IPS DF 4.7 (cell line): ENCODE data around the gene DDX42.

Experiments
- DNase-seq: peaks from one replicate; pipeline ENCODE4 v3.0.0-alpha.2; 2013; ENCODE audit warnings: low spot score; ENCODE audit errors: extremely low read depth

Gene DDX42, protein sequence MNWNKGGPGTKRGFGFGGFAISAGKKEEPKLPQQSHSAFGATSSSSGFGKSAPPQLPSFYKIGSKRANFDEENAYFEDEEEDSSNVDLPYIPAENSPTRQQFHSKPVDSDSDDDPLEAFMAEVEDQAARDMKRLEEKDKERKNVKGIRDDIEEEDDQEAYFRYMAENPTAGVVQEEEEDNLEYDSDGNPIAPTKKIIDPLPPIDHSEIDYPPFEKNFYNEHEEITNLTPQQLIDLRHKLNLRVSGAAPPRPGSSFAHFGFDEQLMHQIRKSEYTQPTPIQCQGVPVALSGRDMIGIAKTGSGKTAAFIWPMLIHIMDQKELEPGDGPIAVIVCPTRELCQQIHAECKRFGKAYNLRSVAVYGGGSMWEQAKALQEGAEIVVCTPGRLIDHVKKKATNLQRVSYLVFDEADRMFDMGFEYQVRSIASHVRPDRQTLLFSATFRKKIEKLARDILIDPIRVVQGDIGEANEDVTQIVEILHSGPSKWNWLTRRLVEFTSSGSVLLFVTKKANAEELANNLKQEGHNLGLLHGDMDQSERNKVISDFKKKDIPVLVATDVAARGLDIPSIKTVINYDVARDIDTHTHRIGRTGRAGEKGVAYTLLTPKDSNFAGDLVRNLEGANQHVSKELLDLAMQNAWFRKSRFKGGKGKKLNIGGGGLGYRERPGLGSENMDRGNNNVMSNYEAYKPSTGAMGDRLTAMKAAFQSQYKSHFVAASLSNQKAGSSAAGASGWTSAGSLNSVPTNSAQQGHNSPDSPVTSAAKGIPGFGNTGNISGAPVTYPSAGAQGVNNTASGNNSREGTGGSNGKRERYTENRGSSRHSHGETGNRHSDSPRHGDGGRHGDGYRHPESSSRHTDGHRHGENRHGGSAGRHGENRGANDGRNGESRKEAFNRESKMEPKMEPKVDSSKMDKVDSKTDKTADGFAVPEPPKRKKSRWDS

DNA sequence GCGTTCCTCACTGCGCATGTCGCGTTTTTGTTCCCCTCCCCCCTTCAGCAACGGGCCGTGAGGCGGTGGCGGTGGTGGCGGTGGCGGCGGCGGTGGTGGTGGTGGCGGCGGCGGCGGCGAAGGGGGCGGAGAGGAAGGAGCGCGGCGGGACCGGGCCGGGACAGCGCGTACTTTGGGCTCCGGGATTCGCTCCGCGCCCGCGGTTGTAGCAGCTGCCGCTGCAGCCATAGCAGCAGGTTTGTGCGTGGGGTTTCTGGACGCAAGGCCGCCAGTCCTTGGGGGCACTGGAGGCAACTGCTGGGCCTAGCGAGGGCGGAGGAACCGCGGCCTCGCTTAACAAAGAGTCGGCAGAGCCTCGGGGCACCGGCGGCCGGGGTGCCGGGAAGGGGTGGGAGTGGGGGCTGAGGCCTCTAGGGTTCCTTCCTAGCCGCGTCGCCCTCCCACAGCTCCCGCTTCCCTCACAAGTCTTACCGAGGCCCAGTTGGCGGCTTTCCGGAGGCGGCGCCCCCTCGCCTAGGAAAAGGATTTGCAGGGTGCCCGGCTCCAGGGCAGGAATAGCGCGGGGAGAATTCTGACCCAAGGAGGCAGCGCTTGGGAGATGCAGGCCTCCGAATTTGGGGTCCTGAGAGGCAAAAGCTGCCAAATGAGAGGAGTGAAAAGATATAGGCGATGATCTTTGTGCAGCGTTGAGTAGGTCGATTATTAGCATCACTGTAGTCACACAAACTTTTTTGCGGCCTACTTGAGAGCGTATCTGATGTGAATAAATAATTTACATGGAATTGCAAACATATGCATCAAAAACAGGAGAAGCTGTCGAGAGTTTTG lies at the start of gene DDX42:
TSS of gene DDX42 (plus strand) at position 30 of the 828 bp plus-strand sequence. CDS start 12,880 bp downstream, outside the sequence.
- DNase-seq = no peak

DNA sequence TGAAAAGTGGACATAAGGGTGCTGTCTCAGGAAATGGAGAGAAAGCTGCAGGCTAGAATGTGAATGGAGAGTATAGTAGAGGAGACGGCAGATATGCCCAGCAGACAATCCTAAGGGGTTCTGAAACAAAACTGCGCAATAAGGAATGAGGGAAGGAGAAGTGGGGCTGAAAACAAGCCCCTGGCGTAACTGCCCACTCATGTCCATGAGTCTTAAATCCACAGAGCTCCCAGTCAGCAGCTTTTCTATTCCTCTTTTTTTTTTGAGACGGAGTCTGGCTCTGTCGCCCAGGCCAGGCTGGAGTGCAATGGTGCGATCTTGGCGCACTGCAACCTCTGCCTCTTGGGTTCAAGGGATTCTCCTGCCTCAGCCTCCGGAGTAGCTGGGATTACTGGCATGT lies 38.3 kb upstream of the DDX42 start:
- no peak for DNase-seq

DNA sequence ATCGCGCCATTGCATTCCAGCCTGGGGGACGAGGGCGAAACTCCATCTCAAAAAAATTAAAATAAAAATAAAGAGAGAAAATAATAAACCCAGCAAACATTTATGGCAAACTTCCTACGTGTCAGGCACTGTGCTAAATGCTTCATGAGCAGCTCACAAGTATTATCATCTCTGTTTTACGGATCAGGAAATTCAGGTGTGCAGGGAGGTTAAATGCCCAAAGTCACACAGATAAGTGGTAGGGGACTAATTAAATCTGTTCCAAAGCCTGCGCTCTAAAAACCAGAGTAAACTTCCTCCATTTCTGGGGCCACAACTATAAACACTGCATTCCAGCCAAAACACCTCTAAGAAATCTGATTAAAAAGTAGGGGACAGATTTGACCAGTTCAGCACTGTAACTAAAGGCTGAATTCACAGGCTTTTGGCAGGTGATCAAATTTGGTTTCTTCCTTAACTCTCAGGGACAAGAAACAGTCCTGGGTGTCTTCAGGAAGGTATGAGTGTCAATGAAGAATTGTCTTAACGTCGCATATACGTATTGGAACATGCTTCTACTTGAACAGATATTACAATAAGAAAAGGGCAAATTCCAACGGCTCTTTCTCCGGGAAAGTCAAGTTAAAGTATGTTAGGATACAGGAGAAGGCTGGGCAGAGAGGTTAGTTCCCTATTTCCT lies 33.4 kb upstream of the DDX42 start:
- no peak for DNase-seq

DNA sequence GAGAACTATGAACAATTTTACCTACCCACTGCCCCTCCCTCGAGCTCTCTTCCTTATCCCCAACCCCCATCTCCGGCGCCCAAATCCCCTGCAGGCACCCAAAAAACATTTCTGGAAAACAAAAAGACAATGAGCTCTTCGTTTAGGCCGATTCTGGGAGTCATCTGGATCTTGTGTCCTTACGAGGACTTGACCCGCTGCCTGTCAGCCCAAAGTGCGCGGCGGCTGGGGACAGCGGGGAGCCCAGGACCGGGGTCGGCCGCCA lies 32.9 kb upstream of the DDX42 start:
- no peak for DNase-seq

DNA sequence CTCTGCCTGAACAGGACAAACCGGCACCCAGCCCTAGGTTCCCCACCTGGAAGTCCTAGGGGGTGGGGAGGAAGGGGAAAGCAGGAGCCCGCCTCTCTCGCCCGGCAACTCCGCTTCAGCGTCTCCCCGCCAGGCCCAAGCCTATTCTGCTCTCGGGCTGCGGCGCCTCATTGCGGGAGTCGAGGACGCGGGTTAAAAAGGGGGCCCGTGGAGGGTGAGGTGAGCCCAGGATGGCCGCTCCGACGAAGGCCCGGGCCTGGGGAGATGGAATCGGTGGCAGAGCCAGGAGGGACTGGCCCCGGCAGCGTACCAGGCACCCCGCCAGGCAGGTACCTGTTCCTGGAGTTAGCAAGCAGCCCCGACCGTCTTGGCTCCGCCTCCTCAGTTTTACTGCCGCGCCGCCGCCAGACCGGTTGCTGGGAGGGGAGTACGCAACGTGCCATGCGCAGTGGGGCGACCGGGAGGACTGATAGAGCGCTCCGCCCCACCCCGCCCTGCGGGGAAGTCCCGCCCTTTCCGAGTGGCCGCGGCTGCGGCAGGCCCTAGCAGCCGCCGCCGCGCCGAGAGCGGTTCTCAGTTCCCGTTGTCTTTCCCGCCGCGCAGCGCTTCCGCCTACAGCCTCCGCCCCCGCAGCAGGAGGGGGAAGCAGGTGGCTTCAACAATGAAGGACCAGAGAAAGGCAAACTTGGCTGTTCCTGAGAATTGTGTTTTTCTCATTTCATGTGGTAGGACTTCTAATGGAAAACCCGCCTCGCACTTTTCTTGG lies 32.4 kb upstream of the DDX42 start, which contains the start of gene STRADA:
TSS of gene STRADA (minus strand) at position 392 of the 766 bp plus-strand sequence. CDS start 13,430 bp downstream, outside the sequence.
- DNase-seq = peak; percentile 83

DNA sequence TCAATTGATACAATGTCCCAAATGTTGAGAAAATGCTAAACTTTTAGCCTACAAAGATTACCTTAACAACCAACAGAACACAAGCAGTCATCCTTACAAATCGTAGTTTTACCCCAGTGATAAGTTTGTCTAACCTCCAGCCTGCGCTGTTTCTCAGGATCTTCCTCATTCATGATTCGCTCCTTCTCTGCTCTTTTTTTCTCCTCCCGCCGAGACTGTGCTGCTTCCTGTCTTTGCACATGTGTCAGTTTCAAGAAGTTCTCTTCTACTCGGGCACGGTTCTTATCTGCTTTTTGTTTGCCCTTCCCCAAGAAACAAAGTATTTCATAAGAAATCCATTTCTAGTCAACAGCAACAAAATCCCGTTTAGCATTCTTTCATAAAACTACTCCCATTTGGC lies 22.2 kb upstream of the DDX42 start:
- DNase-seq = no peak

DNA sequence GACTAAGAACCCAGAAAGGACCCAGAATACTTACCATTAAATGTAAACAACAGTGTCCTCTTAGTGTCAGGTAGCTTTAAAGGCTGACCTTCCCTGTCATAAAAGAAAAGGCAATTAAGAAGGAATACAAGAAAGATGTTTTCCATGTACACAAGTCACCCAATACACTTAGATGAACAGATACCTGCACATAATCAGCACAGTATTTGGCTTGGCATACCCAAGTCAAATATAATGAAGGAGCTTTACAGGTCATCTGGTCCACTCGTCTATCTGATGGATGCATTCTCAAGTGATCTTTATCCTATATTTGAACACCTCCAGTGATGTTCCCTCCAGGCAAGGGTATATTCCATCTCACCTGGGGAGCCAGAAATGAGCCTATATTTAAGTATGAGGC lies 21.3 kb upstream of the DDX42 start:
- DNase-seq = no peak

DNA sequence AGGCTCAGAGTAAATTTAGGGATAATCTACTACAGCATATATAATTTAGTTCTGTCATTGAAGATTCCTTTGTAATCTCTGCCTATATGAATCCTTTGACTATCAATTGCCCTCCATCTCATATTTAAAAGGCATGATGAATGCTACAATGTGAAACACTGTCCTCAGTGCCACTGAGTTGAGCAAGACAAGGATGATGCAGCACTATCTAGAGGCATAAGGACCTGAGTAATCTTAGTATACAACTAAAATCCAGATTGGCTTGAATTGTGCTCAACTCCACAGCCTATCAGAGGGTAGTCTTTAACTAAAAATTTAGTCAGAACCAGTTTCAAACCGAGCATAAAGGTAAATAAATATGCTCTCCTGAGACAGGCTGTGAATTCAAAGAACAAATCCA lies 20.8 kb upstream of the DDX42 start:
- no peak for DNase-seq

DNA sequence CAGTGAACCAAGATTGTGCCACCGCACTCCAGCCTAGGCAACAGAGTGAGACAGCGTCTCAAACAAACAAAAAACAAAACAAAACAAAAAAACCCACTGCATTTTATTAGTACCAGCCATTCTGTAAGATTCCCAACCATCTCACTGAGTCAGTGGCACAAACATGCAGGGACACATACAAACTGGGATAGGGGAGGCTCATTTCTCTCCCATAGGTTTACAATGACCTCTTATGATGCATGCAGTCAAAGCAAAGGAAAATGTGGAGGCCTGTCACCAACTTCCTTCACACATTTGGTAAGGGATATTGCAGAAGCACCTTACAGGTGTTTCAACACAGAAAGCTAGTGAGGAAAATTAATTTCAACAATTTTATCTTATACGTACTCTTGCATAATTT lies 19.9 kb upstream of the DDX42 start:
- no peak for DNase-seq

DNA sequence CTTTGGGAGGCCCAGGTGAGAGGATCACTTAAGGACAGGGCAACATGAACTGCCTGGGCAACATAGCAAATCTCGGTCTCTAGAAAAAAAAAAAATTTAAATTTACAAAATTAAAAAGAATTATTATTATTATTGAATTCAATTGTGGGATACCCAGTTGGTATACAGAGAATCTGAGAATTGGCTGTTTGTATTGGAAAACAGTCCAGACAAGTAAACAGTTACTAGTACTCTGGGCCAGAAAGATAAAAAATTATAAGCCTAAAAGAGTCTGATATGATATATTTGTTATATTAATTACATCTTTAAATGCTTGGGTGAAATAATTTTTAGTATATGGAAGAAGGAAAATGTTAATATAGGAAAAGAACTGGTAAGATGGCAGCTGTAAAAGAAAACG lies 15.5 kb upstream of the DDX42 start:
- DNase-seq = no peak

DNA sequence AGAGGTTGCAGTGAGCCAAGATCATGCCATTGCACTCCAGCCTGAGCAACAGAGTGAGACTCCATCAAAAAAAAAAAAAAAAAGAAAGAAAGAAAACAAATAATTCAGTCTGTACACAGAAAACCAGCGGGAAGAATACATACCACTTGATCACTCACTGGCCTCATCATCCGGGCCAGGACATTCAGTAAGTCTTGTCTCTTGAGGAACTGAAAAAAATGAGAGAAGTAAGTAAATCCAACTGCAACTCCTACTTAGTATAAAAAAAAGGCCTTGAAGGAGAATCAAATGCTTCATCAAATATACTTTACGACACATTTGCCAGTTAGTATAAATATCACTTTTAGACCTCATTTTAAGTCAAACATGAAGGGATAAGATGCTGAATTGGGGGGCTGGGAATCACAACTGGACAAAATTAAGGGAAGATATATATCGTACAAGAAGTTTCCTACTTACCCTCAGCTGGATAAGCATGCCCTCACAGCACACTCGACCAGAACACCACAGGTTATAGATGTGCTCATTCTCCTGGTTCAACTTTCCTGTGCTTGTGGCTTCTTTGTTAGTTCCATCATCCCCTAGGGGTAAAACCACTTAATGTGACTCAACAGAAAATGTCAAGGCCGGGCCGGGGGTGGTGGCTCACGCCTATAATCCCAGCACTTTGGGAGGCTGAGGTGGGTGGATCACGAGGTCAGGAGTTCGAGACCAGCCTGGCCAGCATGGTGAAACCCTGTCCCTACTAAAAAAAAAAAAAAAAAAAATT lies 13.0 kb upstream of the DDX42 start:
- no peak for DNase-seq

DNA sequence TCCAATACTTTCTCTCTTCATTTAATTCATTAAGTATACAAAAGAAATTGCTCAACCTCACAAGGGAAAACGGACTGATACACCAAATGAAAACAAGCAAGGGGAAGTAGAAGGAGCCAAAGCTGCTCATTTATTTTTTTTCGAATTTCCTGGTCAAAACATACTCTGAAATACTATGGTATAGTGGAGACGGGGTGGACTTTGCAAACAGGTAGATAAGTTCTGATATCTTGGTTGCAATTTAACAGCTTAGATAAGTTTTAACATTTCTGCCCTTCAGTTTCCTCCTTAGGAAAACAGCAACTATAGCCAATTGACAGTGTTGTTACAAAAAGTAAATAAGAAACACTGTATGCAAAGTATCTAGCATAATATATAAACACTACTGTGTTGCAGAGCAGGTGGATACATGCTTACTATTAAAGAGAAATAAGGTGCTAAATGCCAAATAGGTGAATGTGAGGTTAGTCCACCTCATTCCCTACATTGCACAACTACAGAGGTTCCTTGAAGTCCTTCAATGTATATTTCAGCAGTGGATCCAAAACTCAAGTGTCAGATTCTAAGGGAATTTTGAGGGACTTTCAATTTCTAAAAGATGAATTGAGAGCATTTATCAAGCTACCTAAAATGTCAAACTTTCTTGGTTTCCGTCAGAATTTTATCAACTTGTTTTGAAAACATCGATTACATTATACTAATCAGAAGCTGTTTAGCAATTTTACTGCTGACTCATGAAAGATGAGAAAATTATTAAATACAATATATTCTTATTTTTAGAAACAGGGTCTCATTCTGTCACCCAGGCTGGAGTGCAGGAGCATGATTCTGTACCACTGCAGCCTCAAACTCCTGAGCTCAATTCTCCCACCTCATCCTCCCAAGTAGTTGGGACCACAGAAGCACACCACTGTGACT lies 11.6 kb upstream of the DDX42 start:
- no peak for DNase-seq

DNA sequence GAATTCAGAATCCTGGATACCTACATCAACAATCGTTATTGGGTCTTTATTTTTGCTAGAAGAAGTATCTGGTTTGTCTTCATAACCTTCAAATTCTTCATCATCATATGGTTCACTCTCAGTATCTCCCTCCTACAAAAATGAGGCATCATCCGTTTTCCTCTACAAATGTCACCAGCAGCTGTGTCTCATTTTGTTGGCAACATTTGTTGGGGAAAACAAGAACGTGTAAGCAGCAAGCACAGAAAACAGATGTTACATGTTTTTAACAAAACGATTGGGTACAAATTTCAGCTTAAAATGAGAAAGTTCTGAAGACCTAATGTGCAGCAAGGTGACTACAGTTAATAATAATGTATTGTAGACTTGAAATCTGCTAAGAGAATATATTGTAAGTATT lies 9.3 kb upstream of the DDX42 start:
- no peak for DNase-seq

DNA sequence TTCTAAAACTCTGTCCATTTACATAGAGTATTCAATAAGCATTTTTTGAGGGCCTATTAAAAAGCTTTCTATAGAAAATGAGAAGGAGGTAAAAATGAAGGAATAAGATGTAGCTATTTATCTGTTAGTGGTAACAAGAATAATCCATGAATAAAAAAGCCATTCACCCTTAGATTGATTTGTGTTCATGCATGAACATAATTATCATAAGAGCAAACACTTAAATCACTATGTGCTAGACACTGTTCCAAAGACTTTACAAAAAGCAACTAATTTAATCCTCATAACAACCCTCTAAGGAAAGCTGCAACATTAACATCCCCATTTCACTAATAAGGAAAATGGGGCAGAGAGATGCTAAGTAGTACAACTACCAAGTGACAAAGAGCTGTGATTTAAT lies 7.2 kb upstream of the DDX42 start:
- DNase-seq = no peak

DNA sequence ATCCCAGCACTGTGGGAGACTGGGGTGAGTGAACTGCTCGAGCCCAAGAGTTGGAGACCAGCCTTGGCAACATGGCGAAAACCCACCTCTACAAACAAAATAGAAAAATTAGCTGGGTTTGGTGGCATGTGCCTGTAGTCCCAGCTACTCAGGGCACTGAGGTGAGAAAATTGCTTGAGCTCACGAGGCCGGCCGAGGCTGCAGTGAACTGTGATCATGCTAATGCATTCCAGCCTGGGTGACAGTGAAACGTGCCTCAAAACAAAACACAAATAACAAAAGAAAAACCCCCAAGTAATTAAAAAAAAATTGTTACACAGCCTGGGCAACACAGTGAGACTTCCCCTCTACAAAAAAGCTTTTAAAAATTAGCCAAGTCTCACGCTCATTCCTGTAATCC lies 5.5 kb upstream of the DDX42 start:
- no peak for DNase-seq

DNA sequence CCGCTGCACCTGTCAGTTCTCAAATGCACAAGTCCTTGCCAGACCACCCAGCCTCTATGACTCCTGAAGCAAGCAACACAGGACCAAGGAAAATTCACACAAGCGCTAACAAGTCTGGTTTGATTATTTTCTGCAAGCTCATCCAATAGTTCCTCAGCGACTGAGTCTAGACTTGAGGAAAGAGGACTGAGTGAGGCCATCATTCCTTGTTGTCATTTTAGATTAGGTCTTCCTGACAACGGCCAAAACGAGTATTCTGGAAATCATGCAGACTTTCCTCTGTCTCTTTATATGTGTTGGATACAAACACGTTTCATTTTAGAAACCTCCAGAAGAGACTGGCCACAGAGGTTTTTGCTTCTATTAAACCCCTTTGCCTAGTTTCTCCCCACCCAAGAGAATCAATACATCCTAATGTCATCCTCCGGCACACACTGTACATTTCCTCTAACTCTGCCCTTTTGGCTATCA lies 1.1 kb upstream of the DDX42 start:
- DNase-seq = no peak

DNA sequence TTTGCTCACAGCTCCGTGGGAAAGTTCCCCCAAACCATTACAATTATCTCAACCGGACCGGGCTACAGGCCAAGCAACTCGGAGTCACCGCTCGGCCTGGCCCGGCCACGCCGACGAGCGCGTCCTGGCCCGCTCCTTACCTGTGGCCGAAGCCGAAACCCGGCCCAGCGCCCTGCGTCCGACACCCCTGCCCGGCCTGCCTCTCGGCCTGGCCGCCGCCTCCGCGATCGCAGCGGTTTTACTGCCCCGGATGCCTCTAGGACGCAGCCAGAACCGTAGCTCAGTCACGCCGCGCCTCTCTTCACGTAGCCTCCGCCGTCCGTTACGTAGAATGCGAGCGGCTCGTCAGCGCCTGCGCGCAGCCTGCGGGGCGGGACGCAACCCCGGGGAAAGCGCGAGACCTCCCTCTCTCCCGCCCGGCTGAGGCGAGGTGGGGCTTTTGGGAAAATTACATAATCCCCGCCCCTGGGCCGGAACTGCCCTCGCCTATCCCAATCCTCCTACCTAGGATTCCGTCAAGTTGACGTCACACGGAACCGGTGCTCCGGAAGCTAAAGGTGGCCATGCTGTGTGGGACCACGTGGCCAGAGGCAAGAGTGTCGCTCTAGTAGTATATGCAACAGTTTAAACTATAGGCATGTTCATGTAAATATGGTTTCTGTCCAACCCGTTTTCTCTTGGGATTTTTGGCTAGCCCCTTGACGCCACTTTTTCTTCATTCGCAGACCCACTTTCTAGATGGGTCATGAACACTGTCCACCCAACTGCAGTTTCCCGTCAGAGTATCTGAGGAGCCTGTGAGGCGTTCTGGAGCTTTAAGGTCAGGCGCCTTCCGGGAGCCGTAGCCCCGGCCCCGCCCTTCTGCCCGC lies 464 bp upstream of the DDX42 start, which contains the start of gene CCDC47:
TSS of gene CCDC47 (minus strand) at position 326 of the 869 bp plus-strand sequence. CDS start 7,422 bp downstream, outside the sequence.
- peak; percentile 99 for DNase-seq
